TTC549 (cell line): ENCODE measurements around the gene PPP1R8.
A peak's percentile ranks its signal among the peaks of the same experiment; 100 is the strongest.
"Not testable (repeated sequence)": the region's sequence is repeated elsewhere in the genome, so short reads cannot be mapped to it uniquely, and the experiment has no call there.

Experiments
- FAIRE-seq: peaks from 2 replicates; lab custom pipeline; 2012; peaks lifted over from hg19 to GRCh38; lab: Jason Lieb, UNC

PPP1R8 gene

GRCh38 chr1:27830621-27831440, at the start of gene PPP1R8:
TSS of gene PPP1R8 (plus strand) at chr1:27830782. CDS start at chr1:27830836, 54 bp downstream.
- FAIRE-seq = peak; percentile 68

GRCh38 chr1:27782950-27783349, 47.6 kb upstream of the PPP1R8 start:
- FAIRE-seq = no peak

- no peak for FAIRE-seq
Observed at GRCh38 chr1:27784700-27785099, 45.9 kb upstream of the PPP1R8 start.

GRCh38 chr1:27785781-27786455, 44.7 kb upstream of the PPP1R8 start:
- no peak for FAIRE-seq

- FAIRE-seq = no peak
Observed at GRCh38 chr1:27787895-27788294, 42.7 kb upstream of the PPP1R8 start.

DNA sequence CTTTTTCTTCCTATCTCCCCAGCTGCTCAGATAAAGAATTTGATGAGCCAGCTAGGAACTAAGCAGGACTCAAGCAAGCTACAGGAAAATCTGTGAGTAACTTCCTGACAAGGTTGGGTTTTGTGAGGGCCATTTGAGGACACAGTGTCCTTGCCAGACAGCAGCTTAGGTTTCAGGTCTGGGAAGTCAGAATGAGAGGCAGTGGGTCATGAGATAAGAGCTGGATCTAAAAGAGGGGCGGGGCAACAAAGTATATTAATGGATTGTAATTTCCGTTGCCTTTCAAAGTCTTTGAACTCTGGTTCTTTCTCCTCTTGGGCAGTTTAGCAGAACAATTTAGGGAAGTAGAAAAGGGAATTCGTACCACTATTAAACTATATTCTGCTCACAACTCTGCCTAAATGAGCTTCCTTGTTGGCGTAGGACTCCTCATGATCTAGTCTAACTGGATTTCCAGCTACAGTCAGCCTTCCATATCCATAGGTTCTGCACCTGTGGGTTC, 41.0 kb upstream of the PPP1R8 start:
- FAIRE-seq = no peak

- not testable (repeated sequence) for FAIRE-seq
Observed at GRCh38 chr1:27790270-27790669, 40.3 kb upstream of the PPP1R8 start.

DNA sequence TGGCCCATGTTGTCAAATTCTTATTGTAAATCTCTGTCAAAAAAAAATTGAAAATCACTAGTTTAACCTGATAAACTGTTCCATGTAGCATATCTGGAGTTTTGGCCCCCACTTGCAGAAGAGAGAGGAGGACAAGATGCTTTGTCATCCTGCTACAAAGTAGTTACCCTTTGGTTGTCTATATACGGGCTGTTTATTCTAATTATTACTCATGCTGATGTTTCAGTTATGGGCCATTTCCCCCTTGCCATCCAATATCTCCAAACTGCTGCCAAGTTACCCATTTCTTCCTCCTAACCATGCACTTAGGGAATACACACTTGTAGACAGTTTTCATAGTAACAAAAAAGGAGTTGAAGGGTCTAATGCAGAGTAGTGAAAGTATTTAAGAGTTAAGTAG, 35.0 kb upstream of the PPP1R8 start:
- FAIRE-seq = no peak

DNA sequence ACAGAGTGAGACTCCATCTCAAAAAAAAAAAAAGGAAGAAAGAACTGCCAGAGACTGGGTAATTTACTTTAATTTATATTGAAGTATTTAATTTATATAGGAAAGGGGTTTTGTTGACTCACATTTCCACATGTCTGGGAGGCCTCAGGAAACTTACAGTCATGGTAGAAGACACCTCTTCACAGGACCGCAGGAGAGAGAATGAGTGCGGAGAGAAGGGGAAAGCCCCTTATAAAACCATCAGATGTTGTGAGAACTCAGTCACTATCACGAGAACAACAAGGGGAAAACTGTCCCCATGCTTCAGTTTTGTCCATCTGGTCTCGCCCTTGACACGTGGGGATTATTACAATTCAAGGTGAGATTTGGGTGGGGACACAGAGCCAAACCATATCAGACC, 25.8 kb upstream of the PPP1R8 start:
- FAIRE-seq = no peak

DNA sequence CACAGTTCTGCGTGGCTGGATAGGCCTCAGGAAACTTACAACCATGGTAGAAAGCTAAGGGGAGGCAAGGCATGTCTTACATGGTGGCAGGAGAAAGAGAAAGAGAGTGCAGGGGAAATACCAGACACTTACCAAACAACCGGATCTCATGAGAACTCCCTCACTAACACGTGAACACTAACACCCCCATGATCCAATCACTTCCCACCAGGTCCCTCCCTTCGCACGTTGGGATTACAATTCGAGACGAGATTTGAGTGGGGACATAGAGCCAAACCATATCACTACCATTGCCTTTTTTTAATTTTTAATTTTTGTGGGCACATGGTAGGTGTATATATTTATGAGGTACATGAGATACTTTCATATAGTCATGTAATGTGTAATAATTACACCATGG, 23.8 kb upstream of the PPP1R8 start:
- no peak for FAIRE-seq

GRCh38 chr1:27807385-27807784, 23.2 kb upstream of the PPP1R8 start:
- FAIRE-seq = no peak

DNA sequence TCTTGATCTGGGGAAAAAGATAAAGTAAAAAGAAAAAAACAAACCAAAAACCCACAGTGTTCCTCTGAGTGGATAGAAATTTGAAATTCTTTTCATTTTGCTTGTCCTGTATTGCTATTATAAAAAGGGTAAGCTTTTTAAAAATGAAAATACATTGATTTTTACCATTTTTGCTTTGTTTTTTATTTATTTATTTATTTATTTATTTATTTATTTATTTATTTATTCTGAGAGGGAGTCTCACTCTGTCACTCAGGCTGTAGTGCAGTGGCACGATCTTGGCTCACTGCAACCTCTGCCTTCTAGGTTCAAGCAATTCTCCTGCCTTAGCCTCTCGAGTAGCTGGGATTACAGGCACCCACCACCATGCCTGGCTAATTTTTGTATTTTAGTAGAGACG, 22.5 kb upstream of the PPP1R8 start:
- not testable (repeated sequence) for FAIRE-seq

DNA sequence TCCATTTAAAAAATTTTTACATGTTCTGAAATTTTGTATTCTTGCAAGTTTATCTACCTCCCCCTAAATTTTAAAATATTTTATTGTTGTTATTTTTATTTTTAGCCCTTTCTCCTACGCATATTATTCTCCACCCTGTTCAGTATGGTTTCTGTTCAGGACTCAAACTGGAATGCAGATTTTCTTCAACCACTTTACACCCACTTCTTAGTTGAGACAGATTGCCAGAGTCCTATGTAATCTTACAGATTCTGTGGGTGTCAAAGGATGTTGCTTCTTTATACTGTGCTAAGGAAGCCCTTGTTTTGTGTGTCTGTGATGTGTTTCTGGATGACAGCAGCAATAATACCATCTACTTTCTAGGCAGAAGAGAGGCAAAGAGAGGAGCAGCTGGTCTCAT, 20.7 kb upstream of the PPP1R8 start:
- no peak for FAIRE-seq

DNA sequence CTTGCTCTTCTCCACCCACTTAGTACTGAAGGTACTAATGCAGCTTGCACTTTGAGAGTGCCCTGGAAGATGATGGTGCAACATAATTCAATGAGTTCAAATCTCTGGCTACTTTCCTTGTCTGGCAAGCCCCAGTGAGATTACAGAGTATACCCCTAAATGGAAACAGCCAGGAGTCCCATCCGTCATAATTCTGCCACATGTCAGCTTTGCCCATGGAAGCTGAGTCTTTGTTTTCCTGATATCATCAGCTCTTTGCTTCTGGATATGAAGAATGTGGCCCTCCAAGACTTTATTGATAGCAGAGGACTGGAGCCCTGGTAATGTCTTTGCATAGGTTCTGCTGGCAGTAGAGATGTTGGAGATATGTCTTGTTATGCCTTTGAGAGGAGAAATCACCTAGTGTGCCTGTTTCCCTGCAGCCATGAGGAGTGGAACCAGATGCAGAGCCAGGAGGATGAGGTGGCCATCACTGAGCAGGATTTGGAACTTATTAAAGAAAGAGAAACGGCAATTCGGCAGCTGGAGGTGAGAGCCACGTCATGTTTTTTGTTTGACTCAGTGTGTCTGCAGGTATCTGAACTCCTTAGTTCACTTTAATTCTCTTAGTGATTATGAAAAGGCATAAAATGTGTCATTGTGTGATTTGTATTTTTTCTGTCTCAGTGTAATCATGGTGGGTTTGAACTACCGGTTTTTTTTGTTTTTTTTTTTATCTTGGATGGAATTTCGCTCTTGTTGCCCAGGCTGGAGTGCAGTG, 18.7 kb upstream of the PPP1R8 start:
- FAIRE-seq = no peak

GRCh38 chr1:27816921-27817630, 13.5 kb upstream of the PPP1R8 start:
- FAIRE-seq = no peak

DNA sequence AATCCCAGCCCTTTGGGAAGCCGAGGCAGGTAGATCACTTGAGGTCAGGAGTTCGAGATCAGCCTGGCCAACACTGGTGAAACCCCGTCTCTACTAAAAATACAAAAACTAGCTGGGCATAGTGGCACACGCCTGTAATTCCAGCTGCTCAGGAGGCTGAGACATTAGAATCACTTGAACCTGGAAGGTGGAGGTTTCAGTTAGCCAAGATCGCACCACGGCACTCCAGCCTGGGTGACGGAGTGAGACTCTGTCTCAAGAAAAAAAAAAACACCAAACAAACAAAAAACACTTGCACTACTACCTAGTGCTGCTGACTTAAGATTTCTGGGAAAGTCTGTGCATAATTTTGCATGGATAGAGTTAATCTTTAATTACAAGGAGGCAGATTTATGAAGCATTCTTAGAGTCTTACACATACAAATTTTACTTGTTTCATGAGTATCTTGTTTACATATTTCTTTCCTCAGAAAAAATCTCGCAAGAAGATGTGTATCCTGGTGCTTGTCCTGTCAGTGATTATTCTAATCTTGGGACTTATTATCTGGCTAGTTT, 8.7 kb upstream of the PPP1R8 start:
- FAIRE-seq = no peak

DNA sequence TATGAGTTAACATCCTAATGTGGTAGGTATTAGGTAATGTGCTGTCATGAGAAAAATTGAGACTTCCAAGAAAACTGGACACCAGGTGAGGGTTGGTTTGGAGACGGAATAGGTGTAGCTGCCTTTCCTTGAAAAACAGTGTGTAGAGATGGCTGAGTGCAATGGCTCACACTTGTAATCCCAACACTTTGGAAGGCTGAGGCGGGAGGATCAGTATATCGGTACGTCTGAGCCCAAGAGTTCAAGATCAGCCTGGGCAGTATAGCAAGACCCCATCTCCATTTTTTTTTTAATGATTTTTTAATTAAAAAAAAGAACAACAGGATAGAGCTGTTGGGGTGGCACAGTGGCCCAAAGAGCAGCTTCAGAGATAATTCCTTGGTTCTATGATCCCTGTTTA, 6.8 kb upstream of the PPP1R8 start:
- FAIRE-seq = no peak

DNA sequence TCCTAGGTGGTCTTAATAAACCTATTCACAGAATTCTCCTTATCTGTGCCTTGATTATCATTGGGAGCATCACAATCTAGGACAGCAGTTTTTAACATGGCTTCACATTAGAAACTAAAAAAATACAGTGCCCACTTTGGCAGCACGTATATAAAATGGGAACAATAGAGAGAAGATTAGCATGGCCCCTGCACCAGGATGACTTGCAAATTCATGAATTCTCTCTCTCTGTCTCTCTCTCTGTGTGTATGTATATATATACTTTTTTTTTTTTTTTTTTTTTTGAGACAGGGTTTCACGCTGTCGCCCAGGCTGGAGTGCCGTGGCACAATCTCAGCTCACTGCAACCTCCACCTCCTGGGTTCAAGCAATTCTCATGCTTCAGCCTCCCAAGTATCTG, 6.2 kb upstream of the PPP1R8 start:
- no peak for FAIRE-seq

DNA sequence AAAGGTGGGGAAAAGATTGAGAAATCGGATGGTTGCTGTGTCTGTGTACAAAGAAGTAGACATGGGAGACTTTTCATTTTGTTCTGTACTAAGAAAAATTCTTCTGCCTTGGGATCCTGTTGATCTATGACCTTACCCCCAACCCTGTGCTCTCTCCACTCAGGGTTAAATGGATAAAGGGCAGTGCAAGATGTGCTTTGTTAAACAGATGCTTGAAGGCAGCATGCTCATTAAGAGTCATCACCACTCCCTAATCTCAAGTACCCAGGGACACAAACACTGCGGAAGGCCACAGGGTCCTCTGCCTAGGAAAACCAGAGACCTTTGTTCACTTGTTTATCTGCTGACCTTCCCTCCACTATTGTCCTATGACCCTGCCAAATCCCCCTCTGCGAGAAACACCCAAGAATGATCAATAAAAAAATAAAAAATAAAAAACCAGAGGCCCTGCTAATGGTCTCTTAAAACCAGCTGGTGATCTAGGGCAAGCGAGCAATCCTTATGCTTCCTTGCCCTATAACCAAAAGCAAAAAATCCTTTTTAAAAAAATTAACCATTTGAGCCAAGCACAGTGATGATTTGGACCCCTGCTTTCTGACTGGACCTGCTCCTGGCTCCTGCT, 1.1 kb upstream of the PPP1R8 start:
- not testable (repeated sequence) for FAIRE-seq

DNA sequence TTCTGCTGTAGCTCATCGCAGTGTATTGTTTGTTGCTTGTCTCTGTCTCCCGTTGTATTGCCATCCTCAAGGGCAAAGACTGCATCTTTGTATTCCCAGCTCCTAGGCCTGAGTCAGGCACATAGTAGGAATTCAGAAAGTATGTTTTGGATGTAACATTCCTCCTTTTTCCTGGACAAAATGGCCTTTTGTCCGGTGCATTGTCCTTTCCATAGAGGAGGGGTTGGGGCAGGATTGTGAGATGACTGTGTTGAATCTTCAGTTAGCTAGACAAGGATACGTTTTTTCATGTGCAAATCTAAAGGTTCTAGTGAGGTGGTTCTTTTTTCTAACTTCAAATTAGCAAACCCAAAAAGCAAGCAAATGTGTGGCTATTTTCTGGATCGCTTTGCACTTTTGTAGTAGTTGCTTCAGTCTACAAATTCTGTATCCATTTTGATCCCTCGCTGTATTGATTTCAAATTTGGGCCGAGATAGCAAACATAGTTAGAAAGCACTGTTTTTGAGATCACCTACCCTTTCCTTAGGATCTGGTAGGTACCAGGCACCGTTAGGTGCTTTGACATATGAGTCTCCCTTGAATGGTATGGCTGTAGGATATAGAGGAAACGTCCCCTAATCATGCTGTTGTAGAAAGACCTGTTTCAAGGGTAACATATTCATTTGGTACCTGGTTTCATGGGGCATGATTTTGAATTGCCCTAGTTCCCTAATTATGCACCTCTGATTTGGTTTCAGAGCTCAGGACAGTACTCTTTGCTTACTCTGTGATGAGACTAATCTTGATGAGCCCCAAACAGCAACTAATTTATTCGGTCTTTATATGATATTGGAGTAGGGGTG, 1.2 kb downstream of the PPP1R8 start:
- no peak for FAIRE-seq
